8988T (cell line): ENCODE measurements around the gene PPP1R14B.

Experiments used
- DNase-seq: peaks from one replicate; pipeline ENCODE4 v3.0.0; 2011

The PPP1R14B gene

DNA sequence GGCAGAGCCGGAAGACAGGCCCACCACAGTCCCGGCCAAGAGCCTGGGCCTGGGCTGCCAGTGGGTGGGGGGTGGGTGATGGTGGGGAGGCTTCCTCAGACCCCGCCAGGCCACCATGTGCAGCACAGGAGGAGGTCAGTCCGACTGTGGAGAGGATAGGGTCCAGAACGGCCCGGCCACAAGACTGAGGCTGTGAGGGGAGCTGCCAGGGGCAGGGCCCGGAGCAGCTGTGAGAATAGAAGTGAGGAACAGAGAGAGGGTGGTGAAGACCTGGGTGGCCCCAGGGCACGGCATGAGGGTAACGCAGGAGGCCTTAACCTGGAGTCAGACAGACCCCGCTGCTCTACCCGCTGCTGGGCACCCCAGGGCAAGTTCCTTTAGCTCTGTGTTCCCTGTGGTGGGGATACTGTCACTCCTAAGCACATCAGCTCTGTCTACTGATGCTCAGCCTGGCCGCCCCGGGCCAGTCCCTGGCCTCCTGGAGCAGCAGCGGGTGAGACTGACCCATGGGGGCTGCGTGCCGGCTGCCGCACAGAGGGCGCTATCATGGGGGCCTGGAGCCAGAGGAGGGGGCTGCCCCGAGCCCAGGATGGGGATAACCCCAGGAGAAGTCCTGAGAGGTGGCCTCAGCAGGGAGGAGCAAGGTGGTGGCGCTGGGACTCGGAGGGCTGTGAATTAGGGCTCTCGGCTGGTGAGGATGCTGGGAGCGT lies 38.5 kb downstream of the PPP1R14B start:
- no peak for DNase-seq

DNA sequence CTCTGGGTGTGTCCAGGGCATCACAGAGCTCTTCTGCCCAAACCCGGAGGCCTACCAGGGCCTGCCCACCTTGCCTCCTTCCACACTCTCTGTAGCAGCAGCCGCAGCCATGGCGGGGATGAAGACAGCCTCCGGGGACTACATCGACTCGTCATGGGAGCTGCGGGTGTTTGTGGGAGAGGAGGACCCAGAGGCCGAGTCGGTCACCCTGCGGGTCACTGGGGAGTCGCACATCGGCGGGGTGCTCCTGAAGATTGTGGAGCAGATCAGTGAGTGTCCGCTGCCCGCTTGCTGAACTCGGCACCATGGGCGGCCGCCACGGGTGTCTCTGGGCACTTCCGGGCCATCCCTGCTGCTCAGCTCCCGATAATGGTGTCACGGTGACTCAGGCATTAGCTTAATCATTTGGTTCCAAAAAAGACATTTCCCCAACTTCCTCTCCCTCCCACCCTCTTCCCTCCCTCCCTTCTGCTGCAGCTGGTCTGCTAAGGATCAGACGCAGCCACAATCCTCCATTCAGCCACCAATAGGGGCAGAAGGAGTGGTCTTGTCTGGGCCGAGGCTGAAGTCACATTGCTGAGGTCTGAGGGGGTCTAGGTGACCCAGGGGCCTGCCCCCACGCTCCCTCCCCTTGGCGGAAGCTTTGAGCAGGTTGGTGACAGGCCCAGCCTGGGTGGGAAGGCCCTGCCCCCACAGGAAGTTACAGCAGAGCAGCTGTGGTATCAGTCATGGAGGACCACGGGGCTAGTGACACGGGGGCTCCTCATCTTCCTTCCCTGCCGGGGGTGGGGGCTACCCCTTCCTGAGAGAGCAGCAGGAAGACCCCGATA lies 39.3 kb downstream of the PPP1R14B start:
- DNase-seq: no peak

DNA sequence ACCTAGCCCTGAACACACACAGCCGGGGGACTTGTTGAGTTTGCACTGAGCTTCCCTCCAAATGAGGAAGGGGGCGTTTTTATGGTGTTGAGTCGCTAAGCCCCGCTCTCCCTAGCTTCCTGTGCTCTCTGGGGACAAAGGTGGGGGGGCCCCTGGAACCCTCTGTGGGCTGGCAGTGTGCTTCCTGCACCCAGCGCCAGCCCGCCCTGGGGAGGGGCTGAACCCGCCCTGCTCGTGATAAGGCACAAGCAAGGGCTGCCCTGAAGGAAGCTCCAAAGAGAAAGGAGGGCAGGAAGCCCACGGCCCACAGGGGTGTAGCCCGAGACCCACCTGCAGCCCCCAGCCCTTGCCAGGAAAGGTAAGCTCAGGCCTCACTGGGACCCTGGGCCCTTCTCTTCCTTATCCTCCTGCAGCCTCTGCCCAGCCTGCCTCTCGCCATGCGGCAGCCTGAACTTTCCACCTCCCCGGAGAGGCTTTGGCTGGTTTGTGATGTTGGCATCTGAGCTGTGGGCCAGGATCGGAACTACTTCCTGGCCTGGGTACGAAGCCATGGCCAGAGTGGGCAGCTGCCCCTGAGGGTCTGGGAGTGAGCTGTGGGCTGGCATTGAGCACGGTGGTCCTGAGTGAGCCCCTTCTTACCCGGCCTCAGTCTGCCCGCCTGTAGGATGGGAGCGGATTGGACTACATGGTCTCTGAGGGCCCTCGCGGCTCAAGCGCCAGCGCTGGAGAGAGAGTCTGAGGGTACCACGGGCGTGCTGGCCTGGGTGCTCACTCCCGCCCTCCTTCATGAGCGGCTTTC lies 40.1 kb downstream of the PPP1R14B start, which contains the start of gene FERMT3:
Gene FERMT3, plus strand, starts transcription at position 265 of the 799 bp plus-strand sequence. CDS start 644 bp downstream, outside the sequence.
- DNase-seq: no peak

DNA sequence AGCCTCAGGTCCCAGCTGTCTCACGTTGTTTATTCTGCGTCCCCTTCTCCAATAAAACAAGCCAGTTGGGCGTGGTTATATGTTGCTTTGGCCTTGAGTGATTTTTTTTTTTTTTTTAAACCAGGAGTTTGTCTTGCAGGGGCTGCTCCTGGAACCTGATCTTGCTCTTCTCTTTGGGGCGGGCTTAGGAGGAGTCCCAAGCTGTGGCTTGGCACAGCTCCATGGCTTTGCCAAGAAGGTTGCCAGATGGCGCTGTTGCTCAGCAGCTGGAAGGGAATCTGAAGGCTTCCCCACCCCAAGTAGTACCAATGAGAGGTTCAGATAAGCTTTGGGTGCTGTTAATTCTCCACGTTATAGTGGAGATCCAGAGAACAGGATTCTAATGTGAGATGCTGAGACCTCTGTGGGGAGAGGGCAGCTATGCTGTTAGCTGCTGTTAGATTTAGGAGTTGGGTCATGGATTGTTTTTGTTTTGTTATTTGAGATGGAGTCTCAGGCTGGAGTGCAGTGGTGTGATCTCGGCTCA lies 42.2 kb downstream of the PPP1R14B start:
- DNase-seq: peak; percentile 92

DNA sequence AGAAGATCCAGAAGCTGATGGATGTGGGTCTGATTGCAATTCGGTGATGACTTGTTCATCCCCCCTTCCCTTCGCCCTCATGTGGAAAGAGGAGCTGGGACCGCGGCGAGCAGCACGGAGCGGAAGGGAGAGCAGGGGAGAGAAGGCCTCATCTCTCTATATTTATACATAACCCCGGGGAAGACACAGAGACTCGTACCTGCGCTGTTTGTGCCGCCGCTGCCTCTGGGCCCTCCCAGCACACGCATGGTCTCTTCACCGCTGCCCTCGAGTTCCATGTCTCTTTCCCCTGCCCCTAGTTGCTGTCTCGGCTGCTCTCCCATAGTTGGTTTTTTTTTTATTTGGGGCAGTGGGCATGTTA lies 42.7 kb downstream of the PPP1R14B start:
- DNase-seq: no peak

DNA sequence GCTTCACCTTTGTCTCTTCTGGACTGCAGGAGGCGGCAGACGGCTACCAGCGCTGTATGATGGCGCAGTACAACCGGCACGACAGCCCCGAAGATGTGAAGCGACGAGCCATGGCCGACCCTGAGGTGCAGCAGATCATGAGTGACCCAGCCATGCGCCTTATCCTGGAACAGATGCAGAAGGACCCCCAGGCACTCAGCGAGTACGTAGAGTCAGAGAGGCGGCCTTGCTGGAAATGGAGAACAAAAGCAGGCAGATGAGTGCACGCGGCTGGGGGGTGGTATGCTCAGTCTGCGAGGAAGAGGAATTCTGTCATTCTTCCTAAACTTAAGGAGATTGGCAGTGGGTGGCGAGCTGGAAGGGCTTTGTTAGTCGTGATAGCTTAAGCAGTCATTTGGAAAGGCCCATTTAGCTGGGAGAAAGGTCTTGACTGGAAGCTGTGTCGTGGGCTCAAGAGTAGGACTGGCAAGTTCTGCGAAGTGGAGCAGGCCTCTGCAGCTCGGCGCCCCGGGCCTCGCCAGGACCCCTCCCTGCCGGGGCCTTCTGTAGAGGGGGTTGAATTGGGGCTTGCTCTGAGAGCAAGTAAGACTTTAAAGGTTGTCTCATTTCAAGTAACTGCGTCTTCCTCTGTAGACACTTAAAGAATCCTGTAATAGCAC lies 43.2 kb downstream of the PPP1R14B start:
- DNase-seq: no peak

DNA sequence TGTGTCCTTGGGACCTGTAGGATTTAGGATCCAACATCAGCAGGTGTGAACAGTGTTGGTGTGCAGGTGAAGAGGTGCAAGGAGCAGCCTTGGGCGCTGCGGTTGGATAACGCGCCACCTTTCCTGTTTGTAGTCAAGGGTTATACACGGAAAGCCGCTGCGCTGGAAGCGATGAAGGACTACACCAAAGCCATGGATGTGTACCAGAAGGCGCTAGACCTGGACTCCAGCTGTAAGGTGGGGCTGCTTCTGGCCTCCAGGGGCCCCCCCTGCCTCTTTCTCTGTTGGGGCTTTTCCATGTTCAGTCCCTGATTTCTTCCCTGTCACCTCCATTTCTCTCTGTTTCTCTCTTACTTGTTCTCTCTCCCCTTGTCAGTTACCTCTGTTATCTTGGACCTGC lies 43.8 kb downstream of the PPP1R14B start:
- no peak for DNase-seq

DNA sequence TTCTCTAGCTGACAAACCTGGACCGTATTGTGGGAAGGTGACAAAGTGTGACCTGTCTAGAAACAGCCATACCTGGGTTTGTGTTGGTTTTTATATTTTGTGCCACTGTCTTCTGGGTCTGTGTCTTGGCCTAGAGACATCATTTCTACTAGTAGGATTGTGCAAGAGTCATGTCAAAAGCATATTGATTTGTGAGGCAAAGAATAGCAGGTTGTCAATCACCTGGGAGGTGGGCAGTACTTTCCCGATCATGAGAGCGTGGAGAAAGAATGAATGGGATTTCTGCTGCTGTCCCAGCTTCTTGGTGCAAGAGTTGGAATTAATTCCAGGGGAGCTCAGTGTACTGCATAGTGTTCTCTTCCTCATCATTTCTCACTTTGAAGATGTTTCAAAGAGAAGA lies 45.2 kb downstream of the PPP1R14B start:
- DNase-seq: no peak

DNA sequence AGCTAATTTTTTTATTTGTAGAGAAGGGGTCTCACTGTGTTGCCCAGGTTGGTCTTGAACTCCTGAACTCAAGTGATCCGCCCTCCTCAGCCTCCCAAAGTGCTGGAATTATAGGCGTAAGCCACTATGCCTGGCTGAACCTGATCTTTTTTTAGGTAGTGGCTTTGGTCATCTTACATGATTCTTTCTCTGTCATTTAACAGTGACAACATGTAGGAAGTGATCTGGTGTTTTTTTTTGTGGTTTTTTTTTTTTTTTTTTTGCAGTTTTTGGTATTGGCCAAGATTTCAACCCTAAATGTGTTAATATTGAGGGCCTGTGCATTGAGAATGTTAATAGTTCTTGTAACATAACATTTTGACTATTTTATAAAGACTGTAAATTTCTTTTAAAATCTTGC lies 48.2 kb downstream of the PPP1R14B start:
- DNase-seq: no peak

DNA sequence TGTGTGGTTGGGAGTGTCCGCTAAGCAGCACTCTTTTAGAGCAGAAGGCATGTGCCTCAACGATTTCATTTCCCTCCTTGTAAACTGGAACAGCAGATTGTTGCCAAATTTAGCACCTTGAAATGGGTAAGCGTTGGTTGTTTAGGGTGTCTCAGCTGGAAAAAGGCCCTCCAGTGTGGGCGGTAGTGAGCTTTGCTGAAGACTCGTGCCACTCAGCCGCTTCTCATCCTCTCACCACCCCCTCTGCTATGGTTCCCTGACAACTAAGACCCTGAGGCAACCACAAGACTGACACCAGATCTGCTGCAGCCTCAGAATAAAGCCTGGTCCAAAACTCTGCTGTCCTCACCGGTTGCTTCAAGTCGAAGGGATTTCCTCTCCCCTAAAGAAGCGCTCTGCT lies 50.1 kb downstream of the PPP1R14B start:
- DNase-seq: no peak
